Left lung (tissue), 10 donors: ENCODE measurements around the gene IL17RD. TPM values are rescaled to one million over a fixed set of nuclear protein-coding genes. Genes with fewer than 3 reads are reported as not detected.
A peak's percentile ranks its signal among the peaks of the same experiment; 100 is the strongest.

Source experiments
- ATAC-seq: fragments of 200-7000 bp; cut with Tn5 transposase; one replicate; pipeline ENCODE4 v1.9.1; 2020; ENCODE audit warnings: moderate library complexity
- DNase-seq, 4 donors: peaks; one replicate each; pipeline ENCODE4 v3.0.0-alpha.2; 2013 to 2020
- H3K27ac ChIP-seq, 2 donors: fragments of 200-600 bp; sonication (generic) in 1 of 2; one replicate each; pipeline versions ENCODE4 v1.5.0 to v1.8.0; 2020 to 2021
- H3K27me3 ChIP-seq, 2 donors: fragments of 200-600 bp; sonication (generic) in 1 of 2; one replicate each; pipeline versions ENCODE4 v1.5.0 to v1.8.0; 2020 to 2021
- H3K36me3 ChIP-seq, 2 donors: fragments of 200-600 bp; sonication (generic) in 1 of 2; one replicate each; pipeline versions ENCODE4 v1.5.0 to v1.8.0; 2020 to 2021
- H3K4me1 ChIP-seq, 2 donors: fragments of 200-600 bp; one replicate each; pipeline ENCODE4 v1.8.0; 2021
- H3K4me3 ChIP-seq, 2 donors: fragments of 200-600 bp; sonication (generic) in 1 of 2; one replicate each; pipeline versions ENCODE4 v1.5.0 to v1.8.0; 2020 to 2021; ENCODE audit warnings: mild to moderate bottlenecking in 1 of 2
- H3K9me3 ChIP-seq, 2 donors: fragments of 200-600 bp; sonication (generic) in 1 of 2; one replicate each; pipeline versions ENCODE4 v1.5.0 to v1.8.0; 2020 to 2021
- intact Hi-C, 2 donors: fragments of 100-400 bp; cut with DNase I; formaldehyde crosslinking; loops; one replicate each; pipeline versions ENCODE4 v1.11.2 to v1.14.2; 2022
- polyA plus RNA-seq, 6 donors: library from polyadenylated mRNA; unstranded; fragments of 120-200 nt; gene quantifications; one replicate each; pipeline ENCODE4 v1.2.1, GENCODE V29; 2013; ENCODE audit not compliant: insufficient read length in 6 of 6
- total RNA-seq, 2 donors: library from RNA; stranded (reverse); fragmentation: NEBNext Ultra II Directional; extraction: Animal tissue kit (Norgen Biotek cat#: 25700); gene quantifications; one replicate each; pipeline ENCODE4 v1.2.1, GENCODE V29; 2021
- TF ChIP-seq, protein P1 (sequence below), 2 donors: fragments of 200-600 bp; sonication (generic) in 1 of 2; IDR thresholded peaks; one replicate each; pipeline versions ENCODE4 v1.5.0 to v1.8.0; 2021; ENCODE audit warnings: antibody characterized with exemption in 2 of 2
- donor health status: DM: no; HTN: yes; CAD: no.
- donor health status: DM: no; HTN: no; CAD: no.

The IL17RD gene
- total and polyA plus RNA-seq, 8 donors: 1.1 to 14.3 (median 11.1) TPM

- TF ChIP-seq, protein P1, sequence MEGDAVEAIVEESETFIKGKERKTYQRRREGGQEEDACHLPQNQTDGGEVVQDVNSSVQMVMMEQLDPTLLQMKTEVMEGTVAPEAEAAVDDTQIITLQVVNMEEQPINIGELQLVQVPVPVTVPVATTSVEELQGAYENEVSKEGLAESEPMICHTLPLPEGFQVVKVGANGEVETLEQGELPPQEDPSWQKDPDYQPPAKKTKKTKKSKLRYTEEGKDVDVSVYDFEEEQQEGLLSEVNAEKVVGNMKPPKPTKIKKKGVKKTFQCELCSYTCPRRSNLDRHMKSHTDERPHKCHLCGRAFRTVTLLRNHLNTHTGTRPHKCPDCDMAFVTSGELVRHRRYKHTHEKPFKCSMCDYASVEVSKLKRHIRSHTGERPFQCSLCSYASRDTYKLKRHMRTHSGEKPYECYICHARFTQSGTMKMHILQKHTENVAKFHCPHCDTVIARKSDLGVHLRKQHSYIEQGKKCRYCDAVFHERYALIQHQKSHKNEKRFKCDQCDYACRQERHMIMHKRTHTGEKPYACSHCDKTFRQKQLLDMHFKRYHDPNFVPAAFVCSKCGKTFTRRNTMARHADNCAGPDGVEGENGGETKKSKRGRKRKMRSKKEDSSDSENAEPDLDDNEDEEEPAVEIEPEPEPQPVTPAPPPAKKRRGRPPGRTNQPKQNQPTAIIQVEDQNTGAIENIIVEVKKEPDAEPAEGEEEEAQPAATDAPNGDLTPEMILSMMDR (IDR thresholded peaks at IDR 0.05): no peak
- Histone ChIP-seq H3K27me3 (no peaks in the 10 kb centered on the region), H3K27ac (peak overlapping the region in 1 of 2 donors; percentile 65), H3K4me3 (no peak overlapping the region), H3K4me1 (peaks cover 3 to 43% of the 10 kb centered on the region in 2 donors), H3K36me3 (no peaks in the 10 kb centered on the region), H3K9me3 (no peaks in the 10 kb centered on the region)
- ATAC-seq (no peak), DNase-seq (no peak)
- intact Hi-C loops: no loop called here
Measured at GRCh38 chr3:57059411-57059810, 105.7 kb downstream of the IL17RD start.

GRCh38 chr3:57057351-57057750, 107.8 kb downstream of the IL17RD start:
- no peak for ATAC-seq
- no peaks in the 10 kb centered on the region for H3K36me3 ChIP-seq
- no peaks in the 10 kb centered on the region for H3K9me3 ChIP-seq
- H3K27me3 ChIP-seq: no peaks in the 10 kb centered on the region
- no peak overlapping the region for H3K27ac ChIP-seq
- intact Hi-C loops: no loop called here
- no peak overlapping the region for H3K4me3 ChIP-seq
- TF ChIP-seq, protein P1 (IDR thresholded peaks at IDR 0.05): no peak
- DNase-seq: no peak
- peaks cover 3 to 24% of the 10 kb centered on the region in 2 donors for H3K4me1 ChIP-seq

- Histone ChIP-seq H3K27me3 (no peaks in the 10 kb centered on the region), H3K27ac (no peak overlapping the region), H3K36me3 (no peaks in the 10 kb centered on the region), H3K4me3 (no peak overlapping the region), H3K4me1 (no peaks in the 10 kb centered on the region), H3K9me3 (no peaks in the 10 kb centered on the region)
- ATAC-seq (no peak), DNase-seq (no peak)
- intact Hi-C loops: no loop called here
- TF ChIP-seq, protein P1 (IDR thresholded peaks at IDR 0.05): no peak
Measured at GRCh38 chr3:57053122-57053521, 112.0 kb downstream of the IL17RD start.

DNA sequence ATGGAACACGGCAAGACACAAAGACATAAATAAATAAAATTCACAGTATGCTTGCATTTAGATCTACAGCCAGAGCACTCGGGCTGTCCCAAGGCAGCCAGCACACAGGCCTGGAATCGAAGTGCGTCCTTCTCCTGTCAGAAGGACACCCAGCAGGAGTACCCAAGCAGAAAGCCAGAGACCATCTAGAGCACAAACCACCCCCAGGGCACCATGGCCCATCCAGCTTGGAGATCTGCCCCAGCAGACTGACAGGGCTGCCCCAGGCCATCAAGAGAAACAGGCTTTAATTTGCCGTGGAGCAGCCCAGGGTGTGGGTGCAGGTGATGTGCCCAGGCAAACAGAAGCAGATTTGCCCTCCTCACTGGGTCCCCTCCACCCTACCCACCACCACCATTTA, 112.5 kb downstream of the IL17RD start:
- no peak overlapping the region for H3K4me3 ChIP-seq
- TF ChIP-seq, protein P1 (IDR thresholded peaks at IDR 0.05): no peak
- H3K9me3 ChIP-seq: no peaks in the 10 kb centered on the region
- DNase-seq (no peak), ATAC-seq (no peak)
- no peaks in the 10 kb centered on the region for H3K27me3 ChIP-seq
- no peaks in the 10 kb centered on the region for H3K4me1 ChIP-seq
- intact Hi-C loops: no loop called here
- H3K27ac ChIP-seq: no peak overlapping the region
- H3K36me3 ChIP-seq: no peaks in the 10 kb centered on the region

DNA sequence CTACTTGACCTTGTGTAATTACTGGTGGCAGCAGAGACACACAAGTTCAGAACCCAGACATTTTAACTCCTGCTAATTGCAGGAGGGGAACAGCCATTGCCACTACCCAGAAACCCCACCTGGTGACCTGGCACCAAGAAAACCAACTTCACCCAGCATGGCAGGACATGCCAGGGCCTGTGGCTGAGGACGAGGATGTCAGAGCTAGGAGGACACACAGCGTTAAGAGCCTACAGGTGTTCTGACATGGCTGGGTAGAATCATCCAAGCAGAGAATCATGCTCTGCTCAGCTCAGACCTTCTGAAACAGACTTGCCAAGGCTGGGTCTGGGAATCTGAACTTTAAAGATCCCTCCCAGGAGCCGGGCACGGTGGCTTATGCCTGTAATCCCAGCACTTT, 116.4 kb downstream of the IL17RD start:
- no peak overlapping the region for H3K27ac ChIP-seq
- intact Hi-C loops: no loop called here
- no peak for DNase-seq
- H3K4me1 ChIP-seq: peaks cover 0 to 6% of the 10 kb centered on the region in 2 donors
- no peaks in the 10 kb centered on the region for H3K36me3 ChIP-seq
- no peaks in the 10 kb centered on the region for H3K27me3 ChIP-seq
- H3K9me3 ChIP-seq: no peaks in the 10 kb centered on the region
- no peak for ATAC-seq
- TF ChIP-seq, protein P1 (IDR thresholded peaks at IDR 0.05): no peak
- H3K4me3 ChIP-seq: no peak overlapping the region
